GM08714 (cell line): ENCODE results near the gene OR10K1.

Experiments used
- H3K4me3 ChIP-seq: fragments of 200-500 bp; sonication (Bioruptor generic); 2 replicates; pipeline ENCODE4 v1.5.1; 2014; ENCODE audit warnings: mild to moderate bottlenecking, low read length, inconsistent platforms
- ZNF274 ChIP-seq: IDR thresholded peaks from 2 replicates; pipeline ENCODE4 v1.6.1; 2012; ENCODE audit warnings: mild to moderate bottlenecking, low read depth, low read length

The OR10K1 gene

DNA sequence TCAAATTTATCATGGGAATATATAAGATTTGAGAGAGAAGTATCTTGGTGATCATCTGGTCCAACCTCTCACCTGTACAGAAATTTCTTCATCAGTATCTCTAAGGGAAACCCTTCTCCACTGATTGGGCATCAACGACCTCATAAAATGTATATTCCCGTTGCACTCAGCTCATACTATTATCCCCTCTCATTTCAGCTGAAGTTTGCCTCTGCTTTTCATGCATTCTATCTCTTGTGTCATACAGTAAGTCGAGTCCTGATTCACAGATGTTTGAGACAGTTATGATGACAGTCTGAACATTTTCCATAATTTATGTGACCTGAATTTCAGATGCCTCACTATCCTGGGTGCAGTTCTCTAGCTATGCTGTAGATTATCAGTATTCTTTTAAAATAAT, 31.4 kb downstream of the OR10K1 start:
- no peak for TF ChIP-seq ZNF274

DNA sequence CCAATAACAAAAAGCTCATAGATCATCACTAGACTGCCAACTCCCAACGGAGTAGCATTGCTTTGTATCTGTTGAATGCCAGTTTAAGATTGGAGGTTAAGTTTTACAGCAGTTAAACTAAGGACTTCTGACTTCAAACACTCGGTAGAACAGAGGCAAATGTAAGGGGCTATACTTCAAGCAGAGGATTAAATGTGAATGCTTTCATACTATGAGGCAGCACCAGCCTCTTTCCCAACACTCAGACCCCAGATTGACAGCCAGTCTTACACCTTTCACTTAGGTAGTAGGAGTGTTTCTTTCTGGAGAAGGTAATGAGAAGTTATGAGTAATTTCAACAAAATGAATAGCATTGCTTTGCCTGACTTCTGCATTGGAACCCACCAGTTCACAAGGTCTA, 33.2 kb downstream of the OR10K1 start:
- no peak for TF ChIP-seq ZNF274
- H3K4me3 ChIP-seq, result no peak overlapping the region

More for the DNA sequence above, 31.4 kb downstream of the OR10K1 start:
- no peak overlapping the region for H3K4me3 ChIP-seq

DNA sequence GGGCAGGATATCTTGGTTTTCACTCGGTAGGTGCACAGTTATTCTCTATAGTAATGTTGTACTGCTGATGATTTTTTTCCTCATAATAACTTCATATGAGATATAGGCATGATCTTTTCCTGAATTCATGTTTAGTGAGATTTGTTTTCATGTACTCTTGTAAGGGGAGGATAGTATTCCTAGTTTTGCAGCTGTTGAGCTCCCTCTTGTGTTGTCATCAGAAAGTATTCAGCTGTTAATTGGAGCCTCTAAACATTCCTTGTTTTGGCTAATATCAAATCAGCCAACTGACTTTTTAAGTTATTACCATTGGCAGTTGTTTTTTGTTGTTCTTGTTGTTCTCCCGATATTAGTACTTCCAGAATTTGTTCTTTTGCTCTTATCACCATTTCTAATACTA, 34.7 kb downstream of the OR10K1 start:
- H3K4me3 ChIP-seq, result no peak overlapping the region
- TF ChIP-seq ZNF274, result no peak

DNA sequence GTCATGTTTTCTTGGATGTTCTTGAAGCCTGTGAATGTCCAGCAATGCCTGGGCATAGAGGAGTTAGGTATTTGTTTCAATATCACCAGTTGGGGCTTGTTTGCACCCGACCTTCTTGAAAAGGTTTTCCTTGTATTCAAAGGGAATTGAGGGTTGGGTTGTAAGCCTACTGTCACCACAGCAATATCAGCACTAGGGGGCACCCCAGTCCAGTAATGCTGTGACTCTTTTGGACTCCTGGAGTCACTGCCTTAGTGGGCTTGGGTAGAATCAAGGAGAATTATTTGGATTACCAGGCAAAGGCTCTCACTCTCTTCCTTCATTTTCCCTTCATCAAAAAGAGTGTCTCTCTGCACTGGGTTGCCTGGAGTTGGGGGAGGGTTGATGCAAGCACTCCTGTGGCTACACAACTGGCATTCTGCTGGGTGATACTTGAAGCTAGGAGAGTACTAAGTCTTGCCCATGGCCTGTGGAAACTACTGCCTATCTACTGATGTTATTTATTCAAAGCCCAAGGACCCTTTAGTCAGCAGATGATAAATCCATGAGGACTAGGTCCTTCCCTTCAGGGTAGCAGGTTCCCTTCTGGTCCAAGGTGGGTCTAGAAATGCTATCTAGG, 44.8 kb downstream of the OR10K1 start:
- H3K4me3 ChIP-seq, result no peak overlapping the region
- no peak for TF ChIP-seq ZNF274

DNA sequence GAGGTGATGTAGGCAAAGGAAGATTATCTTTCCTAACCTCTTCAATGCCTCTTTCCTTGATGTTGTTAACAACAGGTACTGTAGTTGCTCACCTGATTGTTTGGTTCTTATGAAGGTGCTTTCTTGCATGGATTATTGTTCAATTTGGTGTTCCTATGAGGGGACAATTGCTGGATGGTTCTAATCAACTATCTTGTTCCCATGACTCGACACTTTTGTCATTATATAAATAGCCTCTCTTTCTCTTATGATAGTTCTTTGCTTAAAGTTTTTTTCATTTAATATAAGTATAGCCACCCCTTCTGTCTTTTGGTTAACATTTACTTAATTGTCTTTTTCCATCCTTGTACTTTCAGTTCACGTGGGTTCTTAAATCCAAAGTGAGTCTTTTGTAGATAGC, 45.9 kb downstream of the OR10K1 start:
- no peak overlapping the region for H3K4me3 ChIP-seq
- TF ChIP-seq ZNF274, result no peak

DNA sequence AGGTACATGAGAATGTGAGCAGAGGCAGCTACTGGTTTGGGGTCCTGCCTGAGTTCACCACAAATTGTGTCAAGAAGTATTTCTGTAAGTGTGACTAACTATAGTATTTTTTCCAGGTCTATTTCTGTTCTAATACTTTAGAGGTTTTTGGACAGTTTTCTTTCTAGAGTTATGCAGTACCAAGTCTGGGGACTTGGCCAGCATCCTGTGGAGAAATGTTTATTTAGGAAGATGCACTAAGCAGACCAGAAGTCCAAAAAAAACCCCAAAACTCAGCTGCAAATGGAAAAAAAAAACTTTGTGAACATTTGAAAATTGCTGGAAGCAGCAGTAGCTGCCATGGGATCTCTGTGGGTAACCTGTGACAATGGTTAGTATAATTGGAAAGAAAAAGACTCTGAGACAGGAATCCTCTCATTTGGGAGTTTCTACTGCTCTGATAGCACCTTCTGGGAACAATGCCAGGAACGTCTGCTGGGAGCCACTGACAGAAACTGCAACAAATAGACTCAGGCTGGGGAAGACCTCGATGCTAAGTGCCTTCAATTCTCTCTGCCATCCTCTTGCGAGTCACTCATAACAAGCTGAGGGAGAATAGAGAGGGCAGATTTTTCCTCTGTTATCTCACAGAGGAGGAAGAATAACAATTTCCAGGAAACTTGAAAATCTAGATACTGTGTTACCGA, 48.0 kb downstream of the OR10K1 start:
- no peak overlapping the region for H3K4me3 ChIP-seq
- no peak for TF ChIP-seq ZNF274

DNA sequence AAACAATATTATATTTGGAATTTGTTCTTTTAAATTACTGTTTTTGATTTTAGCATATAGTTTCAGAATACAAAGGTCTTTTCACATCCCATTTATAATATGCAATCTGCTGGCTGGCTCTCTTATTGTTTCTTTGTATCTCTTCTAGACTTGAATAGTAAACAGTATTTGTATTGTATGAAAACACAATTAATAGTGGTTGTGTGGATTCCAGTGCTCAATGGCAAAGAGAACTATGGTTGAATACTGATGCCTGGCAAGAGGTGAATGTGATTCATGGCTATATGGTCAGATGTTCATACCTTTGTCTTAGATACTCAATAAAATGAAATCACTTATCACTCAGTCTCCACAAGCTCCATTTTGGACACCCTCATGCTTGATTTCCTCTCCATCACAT, 55.3 kb downstream of the OR10K1 start:
- no peak overlapping the region for H3K4me3 ChIP-seq
- TF ChIP-seq ZNF274, result no peak
